Cardiac fibroblast (primary cell): Measurements from ENCODE around the gene APBB3.

Experiments
- DNase-seq, 2 donors: peaks; one replicate each; pipeline versions ENCODE4 v3.0.0 to v3.0.0-alpha.2; 2010; ENCODE audit warnings: low read depth in 2 of 2
- H3K4me3 ChIP-seq, 2 donors: replicated peaks in 1 of 2; 1 replicate in 1 of 2; 2 replicates in 1 of 2; pipeline ENCODE4 v1.5.1; 2011; ENCODE audit warnings: low read depth in 2 of 2, low read length in 2 of 2, mild to moderate bottlenecking in 2 of 2, moderate library complexity in 1 of 2
- TF ChIP-seq, protein P1 (sequence below): IDR thresholded peaks from one replicate; pipeline ENCODE4 v1.5.1; 2011; ENCODE audit warnings: low read depth, mild to moderate bottlenecking, low read length, inconsistent platforms

The APBB3 gene

DNA sequence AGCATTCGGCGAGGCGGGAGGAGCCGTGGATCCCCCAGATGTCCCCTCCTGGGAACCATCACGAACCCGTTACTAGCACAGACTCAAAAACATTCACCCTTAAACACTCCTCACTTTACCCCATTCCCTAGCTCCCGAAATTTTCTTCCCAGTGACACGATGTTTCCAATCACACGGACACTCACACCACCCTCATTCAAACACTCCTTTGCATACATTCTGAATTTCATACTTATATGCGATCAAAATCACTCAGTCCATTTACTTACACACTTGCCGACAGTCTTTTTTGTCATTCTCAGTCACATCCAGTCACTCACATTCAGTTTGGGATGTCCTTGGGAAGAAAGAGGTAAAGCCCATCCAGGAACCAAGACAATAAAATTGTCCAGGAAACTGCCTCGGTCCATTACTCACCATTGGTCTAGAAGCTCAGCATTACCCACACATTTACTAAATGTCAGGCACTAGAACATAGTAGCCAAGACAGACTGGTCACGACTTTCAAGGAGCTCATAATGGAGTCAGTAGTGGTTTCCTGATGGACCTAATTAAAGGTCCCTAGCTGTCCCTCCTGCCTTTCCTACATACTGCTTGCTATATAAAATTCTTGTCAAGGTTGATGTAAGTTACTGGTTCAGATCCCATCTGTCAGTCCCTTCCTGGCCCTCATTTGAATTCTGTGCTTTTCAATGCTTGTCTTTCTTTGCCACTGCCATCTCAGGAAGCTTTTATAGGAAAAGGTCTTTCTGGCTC is 804 bp upstream of the APBB3 start:
- peak in 1 of 2 donors; percentile 55 for DNase-seq
- TF ChIP-seq, protein P1, sequence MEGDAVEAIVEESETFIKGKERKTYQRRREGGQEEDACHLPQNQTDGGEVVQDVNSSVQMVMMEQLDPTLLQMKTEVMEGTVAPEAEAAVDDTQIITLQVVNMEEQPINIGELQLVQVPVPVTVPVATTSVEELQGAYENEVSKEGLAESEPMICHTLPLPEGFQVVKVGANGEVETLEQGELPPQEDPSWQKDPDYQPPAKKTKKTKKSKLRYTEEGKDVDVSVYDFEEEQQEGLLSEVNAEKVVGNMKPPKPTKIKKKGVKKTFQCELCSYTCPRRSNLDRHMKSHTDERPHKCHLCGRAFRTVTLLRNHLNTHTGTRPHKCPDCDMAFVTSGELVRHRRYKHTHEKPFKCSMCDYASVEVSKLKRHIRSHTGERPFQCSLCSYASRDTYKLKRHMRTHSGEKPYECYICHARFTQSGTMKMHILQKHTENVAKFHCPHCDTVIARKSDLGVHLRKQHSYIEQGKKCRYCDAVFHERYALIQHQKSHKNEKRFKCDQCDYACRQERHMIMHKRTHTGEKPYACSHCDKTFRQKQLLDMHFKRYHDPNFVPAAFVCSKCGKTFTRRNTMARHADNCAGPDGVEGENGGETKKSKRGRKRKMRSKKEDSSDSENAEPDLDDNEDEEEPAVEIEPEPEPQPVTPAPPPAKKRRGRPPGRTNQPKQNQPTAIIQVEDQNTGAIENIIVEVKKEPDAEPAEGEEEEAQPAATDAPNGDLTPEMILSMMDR = no peak
- peak overlapping the region; percentile 90 to 95 for H3K4me3 ChIP-seq

DNA sequence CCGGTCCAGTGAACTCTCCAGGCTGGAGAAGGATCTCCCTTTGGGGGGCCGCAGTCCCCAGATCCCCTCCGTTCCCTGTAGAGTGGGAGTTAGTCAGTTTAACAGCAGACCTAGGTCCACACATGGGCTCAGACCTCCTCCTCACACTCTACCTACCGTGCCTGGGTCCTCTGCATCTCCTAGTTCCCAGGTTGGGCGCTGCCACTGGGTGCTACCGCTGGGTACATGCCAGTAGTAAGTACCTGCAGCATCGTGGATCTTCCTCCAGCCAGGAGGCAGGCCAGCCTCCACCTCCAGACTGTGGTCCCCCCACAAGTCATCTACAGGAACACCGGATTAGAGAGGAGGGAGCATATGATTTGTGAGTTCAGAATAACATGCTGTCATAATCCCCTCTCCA is 802 bp downstream of the APBB3 start:
- H3K4me3 ChIP-seq = peak overlapping the region; percentile 90 to 95
- no peak for DNase-seq
- TF ChIP-seq, protein P1 = no peak

DNA sequence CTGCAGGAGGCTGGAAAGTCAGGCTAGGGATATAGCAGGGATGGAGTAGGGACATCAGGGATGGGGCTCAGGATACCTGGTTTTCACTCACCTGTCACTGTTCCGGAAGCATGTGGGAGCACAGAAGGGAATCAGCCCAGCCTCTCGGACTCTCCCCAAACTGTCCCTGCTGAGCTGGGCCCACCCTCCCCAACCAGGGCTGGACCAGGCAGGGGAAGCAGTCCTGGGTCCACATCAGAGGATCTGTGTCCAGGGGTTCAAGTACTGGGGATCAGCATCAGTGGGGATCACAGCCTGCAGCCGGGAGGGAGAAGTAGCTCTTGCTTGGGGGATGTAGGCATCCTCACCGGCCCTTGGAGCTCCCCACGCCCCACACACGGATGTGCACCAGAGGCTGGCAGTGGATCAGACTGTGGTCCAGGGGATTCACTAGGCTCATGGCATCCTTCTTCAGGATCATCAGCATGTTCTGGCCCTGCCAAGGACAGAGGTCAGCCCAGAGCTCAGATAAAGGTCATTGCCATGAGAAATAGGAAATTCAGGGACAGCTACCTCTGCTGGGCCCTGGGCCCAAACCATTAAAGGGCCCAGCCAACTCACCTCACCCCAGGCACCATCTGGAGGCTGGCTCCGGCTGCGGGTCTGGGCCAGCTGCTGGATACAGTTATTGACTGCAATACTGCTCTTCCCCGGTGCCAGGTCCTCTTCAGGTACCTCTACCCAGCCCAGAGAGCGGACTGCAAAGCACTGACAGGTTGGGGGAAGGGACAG is 2.5 kb downstream of the APBB3 start:
- H3K4me3 ChIP-seq = no peak overlapping the region
- TF ChIP-seq, protein P1 = no peak
- no peak for DNase-seq

DNA sequence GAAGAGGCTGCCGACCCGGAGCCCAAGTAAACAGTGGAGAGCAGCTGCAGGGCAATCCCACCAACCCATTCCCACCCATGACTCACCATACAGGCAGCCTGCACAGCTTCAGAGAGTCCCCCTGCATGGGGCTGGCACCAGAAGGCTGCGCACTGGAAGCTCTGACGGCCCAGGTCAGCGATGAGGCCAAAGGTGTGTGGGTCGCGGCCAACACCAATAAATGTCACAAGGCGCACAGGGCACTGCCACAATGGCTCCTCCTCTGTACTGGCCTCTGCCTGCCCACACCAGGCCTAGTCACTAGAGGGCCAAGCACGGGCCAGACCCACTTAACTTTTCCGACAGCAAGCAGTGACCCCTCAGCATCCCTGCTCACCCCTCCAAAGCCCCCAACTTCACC is 4.2 kb downstream of the APBB3 start:
- TF ChIP-seq, protein P1 = no peak
- no peak for DNase-seq
- no peak overlapping the region for H3K4me3 ChIP-seq

DNA sequence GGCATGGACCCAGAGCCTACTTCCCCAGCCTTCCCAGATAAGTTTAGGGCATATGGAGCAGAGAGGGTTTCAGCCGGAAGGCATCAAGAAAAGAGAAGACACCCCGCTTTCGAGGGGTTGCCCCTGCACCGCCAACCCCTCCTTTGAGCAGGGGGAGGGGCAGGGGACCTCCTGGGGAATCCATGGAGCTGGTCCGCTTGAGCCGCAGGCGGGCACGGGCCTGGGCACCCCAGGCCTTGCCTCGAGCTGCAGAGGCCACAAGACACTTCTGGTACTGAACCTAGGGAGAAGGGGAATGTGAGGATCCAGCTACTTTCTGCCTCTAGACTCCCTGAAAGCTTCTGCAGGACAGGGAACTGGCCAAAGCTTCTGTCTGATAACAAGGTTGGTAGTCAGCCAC is 5.9 kb downstream of the APBB3 start:
- TF ChIP-seq, protein P1 = no peak

DNA sequence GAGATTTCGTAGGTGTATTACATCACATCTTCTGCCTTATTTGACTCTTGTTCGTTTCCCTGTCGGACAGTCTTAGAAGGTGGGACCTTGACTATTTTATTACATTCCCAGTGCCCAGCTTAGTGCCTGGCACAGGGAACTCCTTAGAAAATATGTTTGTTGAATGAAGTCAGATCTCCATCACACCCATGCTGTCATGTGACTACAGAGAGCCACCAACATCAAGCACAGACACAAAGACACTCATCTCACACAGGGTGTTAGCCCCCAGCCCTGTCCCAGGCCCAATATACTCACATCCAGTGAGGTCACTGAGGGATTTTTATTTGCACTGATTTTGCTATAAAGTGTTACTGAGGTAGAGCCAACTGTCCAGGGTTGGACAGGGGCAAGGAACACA is 6.4 kb downstream of the APBB3 start:
- DNase-seq = no peak
- no peak overlapping the region for H3K4me3 ChIP-seq
- TF ChIP-seq, protein P1 = no peak

More for the DNA sequence above, 5.9 kb downstream of the APBB3 start:
- no peak overlapping the region for H3K4me3 ChIP-seq
- no peak for DNase-seq
